DMS153 (cell line): ENCODE measurements around the gene PCGF6.
"Not testable (repeated sequence)": the region's sequence is repeated elsewhere in the genome, so short reads cannot be mapped to it uniquely, and the experiment has no call there.

Source experiments
- DNase-seq: peaks from one replicate; lab custom pipeline; 2025; lab: John Stamatoyannopoulos, UW

Gene PCGF6

DNA sequence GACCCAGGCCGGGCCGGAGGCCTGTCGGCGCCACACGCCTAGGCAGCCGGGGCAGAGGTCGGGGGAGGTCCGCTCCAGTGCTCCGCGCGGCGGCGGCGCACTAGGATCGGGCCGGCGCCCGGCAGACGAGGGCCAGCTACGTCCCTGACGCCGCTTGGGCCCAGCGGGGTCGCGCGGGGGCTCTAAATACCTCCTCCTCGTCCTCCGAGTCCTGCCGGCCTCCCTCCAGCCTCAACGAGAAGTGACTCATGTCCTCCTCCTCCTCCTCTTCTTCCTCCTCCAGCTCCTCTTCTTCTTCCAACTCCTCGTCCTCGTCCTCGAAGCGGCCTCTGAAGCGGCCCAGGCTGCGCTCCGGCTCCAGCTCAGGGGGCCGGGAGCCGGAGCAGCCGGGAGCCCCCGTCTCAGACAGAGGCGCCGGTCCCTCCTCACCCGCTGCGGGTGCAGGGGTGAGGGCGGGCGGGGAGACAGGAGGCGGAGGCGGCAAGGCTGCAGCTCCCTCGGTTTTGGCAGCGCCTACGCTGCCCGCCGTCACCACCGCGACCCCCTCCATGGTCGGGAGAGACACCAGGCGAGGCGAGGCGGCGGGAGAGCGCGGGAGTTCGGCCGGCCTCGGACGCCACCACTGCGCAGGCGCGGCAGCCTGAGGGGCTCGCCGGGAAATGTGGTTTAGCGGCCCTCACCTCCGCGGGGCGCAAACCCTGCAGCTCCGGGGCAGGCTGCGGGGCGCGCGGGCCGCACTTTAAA lies at the start of gene PCGF6:
PCGF6 (minus strand) TSS at position 624 of the 744 bp plus-strand sequence; CDS start at position 550, 74 bp downstream.
- DNase-seq: peak; percentile 59

DNA sequence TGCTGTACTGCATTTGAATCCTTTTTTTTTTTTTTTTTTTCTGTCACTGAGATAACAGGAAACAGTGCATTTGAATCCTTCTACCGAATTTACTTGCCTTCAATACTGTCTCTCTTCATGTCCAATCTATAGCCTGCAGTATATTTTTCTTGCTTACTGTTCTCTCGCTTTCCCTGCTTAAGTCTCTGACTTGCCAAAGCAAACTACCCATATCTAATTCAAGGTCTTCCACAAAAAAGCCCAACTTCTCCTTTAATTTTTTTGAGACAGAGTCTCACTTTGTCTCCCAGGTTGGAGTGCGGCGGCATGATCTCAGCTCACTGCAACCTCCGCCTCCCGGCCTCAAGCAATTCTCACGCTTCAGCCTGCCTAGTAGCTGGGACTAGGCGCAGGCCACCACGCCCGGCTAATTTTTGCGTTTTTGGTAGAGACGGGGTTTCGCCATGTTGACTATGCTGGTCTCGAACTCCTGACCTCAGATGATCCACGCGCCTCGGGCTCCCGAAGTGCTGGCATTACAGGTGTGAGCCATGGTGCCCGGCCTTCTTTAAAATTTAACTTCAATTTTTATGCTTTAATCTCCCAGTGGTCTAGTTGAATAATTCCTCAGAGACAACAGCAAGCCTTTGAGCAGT lies 46.4 kb upstream of the PCGF6 start:
- no peak for DNase-seq

DNA sequence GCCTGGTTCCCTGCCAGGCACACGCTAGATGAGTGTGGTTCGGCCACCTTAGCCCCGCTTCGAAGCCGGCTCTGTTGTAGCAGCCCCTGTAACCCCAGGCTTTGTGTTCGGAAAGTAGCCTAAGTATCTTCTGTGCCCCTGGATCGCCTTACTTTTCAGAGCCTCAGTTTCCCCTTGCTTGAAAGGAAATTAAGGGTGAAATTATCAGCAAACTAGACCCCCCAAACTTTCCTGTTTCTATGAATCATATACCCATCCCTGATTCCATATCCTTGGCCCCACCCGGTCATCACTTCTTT lies 45.8 kb upstream of the PCGF6 start:
- DNase-seq: no peak

DNA sequence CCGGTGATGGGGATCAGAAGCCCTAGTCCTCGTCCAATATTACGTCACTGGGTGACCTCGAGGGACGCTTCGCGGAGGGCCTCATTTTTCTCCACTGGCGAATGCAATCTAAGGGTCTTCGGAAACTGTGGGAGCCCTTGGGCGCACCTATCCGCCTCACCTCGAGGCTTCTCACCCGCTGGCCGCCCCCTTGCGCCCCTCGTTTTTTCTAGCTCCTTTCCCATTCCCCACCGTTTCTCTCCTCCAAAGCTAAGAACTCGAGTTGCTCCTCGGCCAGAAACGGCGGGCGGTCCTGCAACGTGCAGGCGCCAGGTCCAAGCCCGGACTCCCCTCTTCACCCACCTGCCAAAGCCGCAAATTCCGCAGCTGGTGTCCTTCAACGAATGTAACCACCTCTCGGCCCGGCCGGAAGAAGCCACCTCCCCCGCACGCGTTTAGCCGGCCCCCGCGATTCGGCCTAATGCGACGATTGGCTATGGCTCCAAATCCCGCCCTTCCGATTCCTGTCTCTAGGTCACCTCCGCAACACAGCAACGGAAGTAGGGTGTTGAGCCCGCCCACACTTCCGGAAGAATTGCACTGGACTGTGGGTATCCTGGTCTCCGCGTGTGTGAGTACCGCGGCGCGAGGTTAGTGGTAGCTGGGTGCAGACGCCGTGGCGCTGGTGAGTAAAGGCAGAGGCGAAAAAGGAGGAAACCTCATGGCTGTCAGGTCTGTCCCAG lies 45.3 kb upstream of the PCGF6 start, which contains the start of the genes ATP5MK and PDCD11:
ATP5MK (minus strand) TSS at position 409 of the 722 bp plus-strand sequence. CDS start 4,018 bp downstream, outside the sequence.
PDCD11 (plus strand) TSS at position 560 of the 722 bp plus-strand sequence. CDS start 1,801 bp downstream, outside the sequence.
- peak; percentile 97 for DNase-seq

GRCh38 chr10:103395754-103396066 lies 44.8 kb upstream of the PCGF6 start:
- no peak for DNase-seq

- DNase-seq: no peak
Measured at GRCh38 chr10:103394180-103394579, 43.2 kb upstream of the PCGF6 start.

GRCh38 chr10:103382769-103383168 lies 31.8 kb upstream of the PCGF6 start:
- no peak for DNase-seq

DNA sequence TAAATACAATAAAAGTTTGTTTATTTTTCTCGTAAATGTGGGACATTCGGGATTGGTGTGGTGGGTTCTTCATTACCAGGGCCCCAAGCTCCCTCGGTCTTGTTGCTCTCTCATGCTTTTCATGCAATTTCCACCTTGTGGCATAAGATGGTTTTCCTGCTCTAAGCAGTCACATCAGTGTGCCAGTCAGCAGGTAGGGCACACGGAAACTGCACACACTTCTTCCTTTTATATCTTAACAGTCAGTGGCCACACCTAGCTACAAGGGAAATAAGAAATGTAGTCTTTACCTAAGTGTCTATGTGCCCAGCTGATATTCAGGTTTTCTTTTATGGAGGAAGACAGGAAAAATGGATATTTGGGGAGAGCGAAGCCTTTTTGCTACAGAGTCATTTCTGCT lies 23.3 kb upstream of the PCGF6 start:
- DNase-seq: no peak

DNA sequence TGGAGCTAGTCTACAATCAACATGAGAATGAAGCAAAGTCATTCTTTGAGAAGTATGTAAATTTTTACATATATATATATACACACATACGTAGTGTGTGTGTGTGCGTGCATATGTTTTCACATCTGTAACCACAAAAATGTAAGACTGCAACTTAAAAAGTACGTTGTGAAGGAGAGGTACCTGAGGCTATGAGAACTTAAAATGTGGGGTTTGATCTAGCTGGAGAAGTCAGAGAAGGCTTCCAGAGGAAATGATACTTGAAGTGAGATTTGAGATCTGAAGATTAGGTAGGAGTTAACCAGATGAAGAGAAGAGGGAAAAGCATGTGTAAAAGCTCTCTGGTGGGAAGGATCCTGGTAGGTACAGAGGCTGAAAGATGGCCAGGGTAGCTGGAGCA lies 22.6 kb upstream of the PCGF6 start:
- DNase-seq: no peak

- DNase-seq: peak; percentile 90
Measured at GRCh38 chr10:103367782-103368518, 17.0 kb upstream of the PCGF6 start, which contains the start of gene TAF5. Gene TAF5 (plus strand): TSS chr10:103367976. CDS start chr10:103367990, 14 bp downstream.

DNA sequence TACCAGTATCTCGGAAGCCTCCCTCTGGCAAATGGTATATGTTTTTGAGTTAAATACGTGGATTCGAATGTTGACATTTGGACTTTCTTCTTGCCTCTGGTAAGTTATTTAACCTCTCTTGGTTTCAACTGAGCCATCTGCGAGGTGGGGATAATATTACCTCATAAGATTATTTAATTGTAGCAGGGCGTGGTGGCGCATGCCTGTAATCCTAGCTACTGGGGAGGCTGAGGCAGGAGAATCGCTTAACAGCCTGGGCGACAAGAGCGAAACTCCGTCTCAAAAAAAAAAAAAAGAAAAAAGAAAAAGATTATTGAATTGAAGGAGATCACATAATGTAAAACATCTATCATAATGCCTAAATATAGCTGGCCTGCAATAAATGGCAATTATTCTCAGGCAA lies 16.4 kb upstream of the PCGF6 start:
- DNase-seq: no peak

- DNase-seq: not testable (repeated sequence)
Measured at GRCh38 chr10:103360791-103361190, 9.9 kb upstream of the PCGF6 start.

DNA sequence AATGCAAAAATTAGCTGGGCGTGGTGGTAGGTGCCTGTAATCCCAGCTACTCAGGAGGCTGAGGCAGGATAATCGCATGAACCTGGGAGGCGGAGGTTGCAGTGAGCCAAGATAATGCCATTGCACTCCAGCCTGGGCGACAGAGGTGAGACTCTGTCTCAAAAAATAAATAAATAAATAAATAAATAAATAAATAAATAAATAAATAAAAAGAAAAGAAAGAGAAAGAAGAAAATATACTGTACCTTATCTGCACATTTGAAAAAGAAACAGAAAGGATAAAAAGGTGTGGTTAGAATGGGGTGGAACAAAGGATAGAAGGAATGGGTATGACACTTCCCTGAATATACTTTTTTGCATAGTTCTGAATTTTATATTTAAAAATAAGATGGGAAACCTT lies 8.6 kb upstream of the PCGF6 start:
- DNase-seq: not testable (repeated sequence)

- no peak for DNase-seq
Measured at GRCh38 chr10:103355906-103356599, 5.1 kb upstream of the PCGF6 start.

- DNase-seq: not testable (repeated sequence)
Measured at GRCh38 chr10:103354567-103354966, 3.6 kb upstream of the PCGF6 start.

- DNase-seq: no peak
Measured at GRCh38 chr10:103353281-103353680, 2.3 kb upstream of the PCGF6 start.

DNA sequence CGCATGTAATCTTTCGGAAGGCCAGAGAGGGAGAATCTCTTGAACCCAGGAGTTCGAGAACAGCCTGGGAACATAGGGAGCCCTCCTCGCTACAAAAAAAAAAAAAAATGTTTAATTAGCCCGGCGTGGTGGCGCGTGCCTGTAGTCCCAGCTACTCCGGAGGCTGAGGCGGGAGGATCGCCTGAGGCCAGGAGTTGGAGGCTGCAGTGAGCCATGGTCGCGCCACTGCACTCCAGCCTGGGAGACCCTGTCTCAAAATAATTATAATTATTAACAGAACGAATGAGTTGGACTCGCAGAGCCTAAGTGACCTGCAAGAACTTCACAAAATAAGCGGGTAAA lies 794 bp downstream of the PCGF6 start:
- DNase-seq: no peak

DNA sequence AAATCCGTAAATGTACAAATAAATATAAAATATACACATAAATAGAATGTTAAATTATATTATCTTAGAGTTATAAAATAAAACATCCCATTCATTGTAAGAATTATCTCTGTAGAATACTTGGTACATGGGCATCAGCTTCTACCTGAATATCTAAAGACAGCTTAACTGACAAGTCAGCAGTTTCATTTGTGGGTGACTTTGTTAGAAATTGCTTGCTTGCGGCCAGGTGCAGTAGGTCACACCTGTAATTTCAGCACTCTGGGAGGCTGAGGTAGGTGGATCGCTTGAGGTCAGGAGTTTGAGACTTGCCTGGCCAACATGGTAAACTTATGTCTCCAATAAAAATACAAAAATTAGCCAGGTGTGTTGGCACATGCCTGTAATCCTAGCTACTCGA lies 14.6 kb downstream of the PCGF6 start:
- no peak for DNase-seq

DNA sequence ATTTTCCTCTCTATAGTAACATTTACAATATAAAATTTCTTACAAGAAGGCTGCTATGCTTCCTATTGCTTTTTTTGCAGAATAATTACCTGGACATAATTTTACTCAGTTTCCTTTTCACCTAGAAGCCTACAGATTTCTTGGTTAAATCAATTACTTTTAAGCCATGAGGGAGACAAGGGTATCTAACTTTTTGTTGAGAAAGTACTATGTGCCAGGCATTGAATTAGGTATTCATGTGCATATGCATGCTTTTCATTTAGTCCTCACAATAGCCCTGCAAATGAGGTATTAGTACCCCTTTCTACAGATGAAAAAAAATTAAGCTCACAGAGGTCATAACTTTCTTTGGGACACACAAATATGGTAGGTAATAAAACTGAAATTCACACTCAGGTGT lies 16.4 kb downstream of the PCGF6 start:
- no peak for DNase-seq

DNA sequence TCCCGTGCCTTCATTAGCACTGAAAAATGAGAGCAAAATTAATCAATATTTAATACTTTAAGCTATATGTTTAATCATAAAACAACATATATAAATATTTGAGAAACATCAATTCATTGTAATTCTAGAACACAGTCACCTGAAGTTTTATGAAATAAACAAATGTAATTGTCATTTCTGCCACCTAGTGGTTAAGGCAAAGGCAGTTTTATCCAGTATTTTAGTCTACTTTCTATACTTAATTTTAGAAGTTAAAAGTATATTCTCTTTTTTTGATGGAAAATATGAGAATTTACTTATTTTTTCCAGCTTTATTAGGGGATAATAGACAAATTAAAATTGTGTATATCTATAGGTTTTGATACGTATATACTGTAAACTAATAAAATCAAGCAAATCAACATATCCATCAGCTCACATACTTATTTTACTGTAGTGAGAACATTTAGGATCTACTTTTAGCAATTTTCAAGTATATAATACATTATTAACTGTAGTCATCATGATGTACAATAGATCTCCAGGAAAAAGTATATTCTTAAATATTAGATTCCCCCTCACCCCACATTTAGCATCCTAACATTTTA lies 16.9 kb downstream of the PCGF6 start:
- DNase-seq: no peak

DNA sequence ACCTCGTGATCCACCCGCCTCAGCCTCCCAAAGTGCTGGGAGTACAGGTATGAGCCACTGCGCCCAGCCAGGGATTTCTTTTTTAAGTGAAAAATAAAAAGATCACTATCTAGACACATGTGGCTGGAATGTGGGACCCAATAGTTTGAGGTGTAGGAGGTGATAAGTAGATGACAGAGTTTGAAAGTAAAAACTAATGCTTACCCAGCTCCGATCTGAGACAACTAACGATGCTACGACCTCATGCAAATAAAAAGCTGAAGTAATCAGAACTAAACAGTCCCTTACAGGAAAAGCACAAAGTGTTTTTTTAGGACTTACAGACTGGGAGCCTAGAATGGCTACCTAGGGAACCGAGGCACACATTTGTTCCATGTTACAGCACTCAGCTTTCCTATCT lies 23.0 kb downstream of the PCGF6 start:
- no peak for DNase-seq
